G401.6 (cell line): ENCODE data around the gene ARHGEF28.
A peak's percentile ranks its signal among the peaks of the same experiment; 100 is the strongest.

Experiments
- FAIRE-seq: peaks from 2 replicates; lab custom pipeline; 2012; peaks lifted over from hg19 to GRCh38; lab: Jason Lieb, UNC

The ARHGEF28 gene

DNA sequence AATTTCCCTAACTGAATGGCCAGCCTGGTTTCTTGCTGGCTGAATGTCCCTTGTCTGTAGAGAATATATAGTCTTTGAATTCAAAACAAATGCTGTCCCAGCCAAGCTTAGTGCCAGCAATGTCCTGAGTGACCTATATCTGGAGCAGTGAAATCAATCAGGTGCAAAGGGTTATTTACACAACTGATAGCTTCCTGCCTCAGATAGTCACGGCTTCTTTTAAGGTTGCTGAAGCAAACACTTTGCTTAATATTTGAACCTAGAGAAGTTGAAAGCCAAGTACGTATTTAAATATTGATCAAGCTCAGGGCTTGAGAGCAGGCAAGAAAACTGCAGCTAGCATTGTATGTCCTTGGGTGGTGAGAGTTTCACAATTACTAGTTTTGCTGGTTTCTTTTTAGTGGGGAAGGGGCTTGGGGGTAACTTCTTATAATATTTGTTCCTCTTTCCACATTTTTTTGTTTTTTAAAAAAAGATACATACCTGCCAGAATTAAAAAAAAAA lies 2.0 kb upstream of the ARHGEF28 start:
- FAIRE-seq = no peak

DNA sequence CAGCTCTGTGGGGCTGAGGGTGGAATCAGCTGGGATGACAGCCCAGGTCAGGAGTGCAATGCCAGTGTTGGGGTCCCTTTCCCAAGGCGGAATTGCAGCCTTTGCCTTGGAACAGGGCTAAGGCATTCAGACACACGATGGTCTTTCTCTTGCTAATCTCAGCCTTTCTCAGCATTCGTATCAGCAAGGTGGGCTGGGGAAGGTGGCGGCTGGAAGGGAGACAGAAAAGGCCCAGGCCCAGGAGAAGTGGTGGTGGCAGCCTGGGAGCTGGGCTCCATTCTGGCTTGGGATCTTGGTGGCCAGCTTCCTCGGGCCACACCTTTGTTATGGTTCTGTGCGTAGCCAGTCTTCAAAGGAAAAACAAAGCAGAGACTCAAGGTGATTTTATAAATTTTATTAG lies 1.1 kb upstream of the ARHGEF28 start:
- FAIRE-seq = no peak

DNA sequence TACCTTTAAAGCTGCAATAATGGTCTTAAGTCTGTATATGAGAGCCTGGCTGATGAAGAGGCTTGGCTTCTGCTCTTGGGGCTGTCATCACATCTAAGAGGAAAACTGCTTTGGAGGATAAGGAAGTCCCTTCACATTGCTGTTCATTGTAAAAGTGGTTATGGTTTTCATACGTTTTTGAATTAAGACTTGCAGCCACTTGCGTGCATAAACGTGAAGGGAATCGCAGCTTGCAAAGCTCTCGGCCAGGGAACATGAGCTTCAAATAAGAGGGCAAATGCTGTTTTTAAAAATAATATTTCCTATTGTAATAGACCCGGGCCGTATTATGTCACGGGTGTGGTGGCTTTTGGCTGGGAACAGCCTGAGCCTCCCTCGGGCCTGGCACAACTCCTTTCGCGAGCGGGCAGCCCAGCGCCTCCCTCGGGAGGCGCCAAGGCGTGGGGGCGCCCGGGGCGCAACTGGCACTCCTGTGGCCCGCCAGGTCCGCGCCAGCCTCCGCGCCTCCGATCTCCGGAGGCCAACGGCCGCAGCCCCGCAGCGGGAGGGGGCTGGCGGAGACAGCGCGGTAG lies 538 bp upstream of the ARHGEF28 start:
- FAIRE-seq = no peak

DNA sequence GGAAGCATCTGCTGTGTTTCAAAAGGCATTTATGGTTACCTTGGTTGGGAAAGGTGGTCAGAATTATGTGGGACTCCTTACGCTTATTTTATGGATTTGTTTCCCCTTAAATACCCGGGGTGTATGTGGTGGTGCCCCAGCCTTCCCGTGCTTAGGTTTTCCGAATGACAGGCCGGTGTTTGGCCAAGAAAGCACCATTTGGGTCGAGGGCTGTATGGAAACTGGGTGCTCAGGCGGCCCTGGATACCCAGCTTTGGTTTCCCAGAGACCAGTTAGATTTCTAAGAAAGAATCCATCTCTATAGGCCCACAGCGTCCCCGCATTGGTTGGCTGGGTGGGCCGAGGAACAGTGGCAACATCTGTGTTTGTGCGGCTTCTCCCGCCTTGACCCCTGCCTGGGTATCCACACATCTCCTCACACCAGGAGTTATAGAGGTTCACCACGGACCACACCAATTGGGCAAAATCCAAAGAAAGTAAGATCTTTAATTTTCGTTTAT lies 868 bp downstream of the ARHGEF28 start:
- FAIRE-seq = no peak

DNA sequence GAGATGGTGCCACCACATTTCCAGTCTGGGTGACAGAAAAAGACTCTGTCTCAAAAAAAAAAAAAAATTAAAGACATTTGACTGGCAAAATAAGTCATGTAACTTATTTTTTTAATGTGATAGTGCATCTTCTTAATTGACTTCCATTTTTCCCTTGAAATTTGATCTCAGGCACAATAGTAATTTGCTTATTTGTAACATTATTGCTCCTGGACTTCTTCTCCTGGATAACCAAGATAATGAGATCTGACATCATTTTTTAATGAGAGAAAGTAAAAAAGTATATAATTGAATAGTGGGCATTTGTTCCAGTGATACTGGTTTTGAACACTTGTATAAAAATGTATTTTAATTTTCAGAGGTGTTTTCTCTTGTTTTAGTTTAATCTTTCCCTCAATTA lies 3.5 kb downstream of the ARHGEF28 start:
- no peak for FAIRE-seq

DNA sequence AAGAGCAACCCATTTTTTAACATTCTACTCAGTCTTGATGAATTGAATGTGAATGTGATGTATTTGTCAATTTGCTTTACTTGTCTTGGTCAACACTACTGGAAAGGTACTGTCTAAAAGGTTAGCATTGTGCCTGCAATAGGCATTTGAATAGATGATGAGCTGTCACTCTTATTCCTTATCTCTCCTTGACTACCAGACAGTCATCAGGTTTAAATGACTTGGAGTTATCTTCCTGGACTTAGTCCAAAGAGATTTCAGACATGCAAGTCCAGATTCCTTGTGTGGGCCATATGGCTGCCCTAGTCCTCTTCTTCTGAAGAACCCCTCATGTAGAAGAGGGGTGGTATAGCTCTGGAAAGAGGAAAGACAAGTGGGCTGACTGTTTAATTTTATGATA lies 4.8 kb downstream of the ARHGEF28 start:
- no peak for FAIRE-seq

DNA sequence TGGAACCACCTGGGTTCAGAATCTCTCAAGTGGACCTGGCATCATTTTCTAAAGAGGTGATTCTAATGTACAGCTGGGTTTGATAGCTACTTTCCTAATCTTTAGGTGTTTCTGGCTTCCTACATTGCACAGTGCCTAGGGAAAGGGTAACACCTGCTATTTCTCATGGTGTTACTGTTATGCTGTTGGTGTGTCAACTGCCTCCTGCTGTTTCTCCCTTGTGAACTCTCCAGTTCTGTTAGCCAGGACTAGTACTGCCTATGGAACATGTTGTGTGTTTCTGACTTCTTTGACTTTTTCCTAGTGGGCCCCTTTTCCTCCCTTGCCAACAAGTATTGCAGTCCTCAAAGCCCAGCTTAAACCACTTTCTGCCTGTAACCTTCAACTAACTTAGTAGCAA lies 5.5 kb downstream of the ARHGEF28 start:
- FAIRE-seq = no peak

DNA sequence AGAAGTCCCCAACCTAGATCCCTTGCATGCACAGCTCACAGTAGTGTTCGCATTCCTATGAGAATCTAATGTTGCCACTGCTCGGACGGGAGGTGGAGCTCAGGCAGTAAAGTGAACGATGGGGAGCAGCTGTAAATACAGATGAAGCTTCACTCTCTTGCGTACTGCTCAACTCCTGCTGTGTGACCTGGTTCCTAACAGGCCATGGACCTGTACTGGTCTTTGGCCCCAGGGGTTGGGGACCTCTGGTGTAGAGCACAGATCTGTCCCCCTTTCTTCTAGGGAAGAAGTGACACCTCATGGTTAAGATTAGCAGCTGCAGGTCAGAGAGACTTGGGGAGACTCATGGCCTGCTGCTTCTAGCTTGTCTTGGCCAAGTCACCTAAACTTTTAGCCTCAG lies 7.1 kb downstream of the ARHGEF28 start:
- no peak for FAIRE-seq

DNA sequence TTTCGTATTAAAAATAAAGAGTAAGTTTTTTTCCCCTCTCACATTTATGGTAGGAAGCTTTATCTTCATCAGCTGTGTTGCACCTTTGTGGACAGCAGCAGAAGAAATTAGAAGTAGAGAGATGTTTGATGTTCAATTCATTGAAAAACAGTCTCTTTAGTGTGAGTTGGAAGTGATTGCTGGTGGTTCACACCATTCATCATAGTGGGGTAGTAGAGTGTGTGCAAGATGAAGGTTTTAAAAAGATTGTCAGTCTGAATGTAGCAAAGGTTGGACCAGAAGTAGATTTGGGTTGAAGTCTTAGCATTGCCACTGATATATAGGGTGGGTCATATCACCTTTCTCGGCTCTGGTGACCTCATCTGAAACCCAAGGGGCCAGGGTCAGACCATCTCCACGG lies 10.4 kb downstream of the ARHGEF28 start:
- FAIRE-seq = no peak

DNA sequence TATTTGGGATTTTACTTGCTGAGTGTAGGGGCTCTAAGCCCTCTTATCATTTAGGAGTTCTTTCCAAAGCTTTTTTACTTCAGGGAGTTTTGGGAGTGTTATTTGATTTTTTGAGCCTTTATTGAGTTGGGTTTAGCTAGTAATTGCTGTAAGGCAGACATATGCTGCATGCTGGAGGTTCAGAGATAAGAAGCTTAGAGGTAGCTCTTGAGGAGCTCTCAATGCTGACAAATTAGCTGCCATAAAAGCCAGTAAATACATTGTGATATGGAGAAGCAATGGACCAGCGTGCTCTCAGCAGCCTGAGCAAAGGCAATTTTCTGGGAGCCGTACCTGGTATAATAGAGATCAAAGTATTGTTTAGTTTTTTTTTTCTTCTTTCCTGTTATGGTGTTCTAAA lies 11.6 kb downstream of the ARHGEF28 start:
- FAIRE-seq = no peak

DNA sequence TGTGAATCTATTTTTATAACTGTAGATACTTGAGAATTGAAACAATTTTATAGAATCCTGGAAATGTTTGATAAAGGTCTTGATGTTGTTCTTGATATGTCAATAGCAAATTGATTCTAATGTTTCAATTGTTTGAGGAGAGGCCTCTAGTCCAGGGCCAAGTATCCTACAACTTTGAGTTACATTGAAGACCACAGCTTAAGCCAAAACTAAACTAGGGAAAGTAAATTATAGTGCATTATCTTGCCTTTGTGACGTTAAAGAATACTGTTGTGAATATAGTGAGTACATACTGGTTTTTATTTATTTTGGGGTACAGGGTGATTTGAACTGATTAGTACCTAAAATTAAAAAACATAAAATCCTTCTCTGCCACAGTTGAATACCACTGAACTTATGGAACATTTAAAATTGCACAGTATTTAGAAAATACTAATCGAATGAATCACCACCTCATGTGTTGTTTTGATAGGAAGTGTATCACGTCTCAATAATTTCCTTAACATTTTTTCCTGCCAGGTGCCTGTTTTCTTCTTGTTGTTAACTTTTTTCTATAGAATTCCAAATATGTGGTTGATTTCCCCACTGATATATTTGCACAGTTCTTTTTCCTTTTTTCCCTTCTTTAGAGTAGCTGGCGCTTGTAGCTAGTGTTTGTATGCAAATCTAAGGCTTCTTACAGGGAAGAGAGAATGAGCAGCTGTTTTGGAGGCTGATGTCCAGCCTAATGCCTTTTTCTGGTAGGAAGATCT lies 12.5 kb downstream of the ARHGEF28 start:
- FAIRE-seq = peak; percentile 90

DNA sequence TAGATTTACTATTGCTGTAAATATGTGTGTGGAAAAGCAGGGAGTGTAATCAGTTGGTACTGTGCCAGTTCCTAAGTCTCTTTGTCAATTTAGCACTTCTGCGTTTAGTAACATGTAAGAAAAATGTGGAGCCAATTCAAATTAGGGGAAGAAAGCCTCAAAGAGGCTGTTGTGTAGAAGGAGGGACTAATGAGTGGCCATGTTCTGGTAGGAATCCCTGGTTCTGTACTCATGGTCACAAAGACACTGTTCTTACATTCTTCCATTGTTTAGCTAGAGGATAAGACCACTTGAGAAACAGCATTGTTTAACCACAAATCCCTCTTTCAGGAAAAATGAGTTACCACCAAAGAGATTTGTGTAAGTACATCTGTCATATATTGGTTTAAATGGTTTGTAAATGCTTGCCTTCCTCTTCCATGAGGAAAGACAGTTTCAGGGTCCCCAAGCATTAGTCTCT lies 14.9 kb downstream of the ARHGEF28 start:
- FAIRE-seq = no peak

DNA sequence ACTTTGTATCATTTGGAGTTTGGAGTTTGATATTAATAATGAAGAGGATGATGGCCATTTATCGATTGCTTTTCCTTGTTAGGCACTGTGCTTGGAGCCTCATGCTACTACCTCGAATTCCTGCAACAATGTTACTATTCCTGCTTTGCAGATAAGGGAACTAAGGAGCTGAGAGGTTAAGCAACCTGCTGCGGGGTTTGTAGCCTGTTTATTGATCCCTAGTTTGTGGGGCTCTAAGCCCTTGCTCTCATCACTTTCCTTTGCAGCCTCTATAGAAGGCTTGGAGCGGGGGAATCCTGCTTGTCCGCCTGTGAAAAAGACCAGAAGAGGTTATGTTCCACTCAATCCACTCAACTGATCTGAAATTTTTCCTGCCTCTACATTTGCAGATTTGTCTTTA lies 15.8 kb downstream of the ARHGEF28 start:
- no peak for FAIRE-seq

DNA sequence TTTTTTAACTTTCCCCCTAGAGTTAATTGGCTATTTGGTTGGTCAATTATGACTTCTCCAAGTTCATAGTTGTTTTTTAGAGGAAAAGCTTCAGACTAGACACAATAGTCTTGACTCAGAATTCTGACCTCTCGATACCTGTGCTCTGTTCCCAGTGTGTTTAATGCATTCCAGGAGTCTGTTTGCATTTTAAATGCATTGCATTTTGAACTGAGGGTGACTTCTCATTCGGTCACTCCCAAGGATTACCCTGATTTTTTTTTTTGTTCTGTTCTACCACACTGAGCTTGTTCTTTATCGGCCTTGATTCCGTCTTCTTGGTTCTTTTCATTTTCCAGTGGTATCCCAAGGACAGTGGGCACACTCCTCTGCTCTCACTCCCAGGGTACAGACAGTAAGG lies 16.3 kb downstream of the ARHGEF28 start:
- FAIRE-seq = no peak

DNA sequence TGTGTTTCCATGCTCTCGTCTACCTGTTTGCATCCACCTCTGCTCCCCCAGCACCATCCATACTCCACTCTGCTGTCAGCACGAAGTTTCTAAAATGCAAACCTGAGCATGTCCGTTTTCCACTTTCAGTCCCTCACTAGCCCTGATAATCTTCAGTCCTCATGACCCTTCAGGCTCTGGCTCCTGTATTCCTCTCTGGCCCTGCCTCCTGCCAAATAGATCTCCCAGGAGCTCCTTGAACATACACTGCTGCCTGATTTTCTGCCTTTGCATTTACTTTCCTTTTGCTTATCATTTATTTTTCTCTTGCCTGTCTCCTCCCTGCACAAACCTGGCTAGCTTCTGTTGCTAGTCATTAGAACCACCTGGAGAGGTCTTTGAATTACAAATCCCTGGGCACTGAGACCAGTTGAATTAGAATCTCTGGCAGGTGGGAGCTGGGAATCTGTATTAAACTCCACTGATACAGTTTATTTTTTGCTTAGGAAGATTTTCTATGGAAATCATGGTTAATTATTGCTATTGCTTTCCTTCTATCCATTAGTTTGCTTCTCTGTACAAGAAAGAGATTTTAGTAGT lies 18.5 kb downstream of the ARHGEF28 start:
- FAIRE-seq = no peak

DNA sequence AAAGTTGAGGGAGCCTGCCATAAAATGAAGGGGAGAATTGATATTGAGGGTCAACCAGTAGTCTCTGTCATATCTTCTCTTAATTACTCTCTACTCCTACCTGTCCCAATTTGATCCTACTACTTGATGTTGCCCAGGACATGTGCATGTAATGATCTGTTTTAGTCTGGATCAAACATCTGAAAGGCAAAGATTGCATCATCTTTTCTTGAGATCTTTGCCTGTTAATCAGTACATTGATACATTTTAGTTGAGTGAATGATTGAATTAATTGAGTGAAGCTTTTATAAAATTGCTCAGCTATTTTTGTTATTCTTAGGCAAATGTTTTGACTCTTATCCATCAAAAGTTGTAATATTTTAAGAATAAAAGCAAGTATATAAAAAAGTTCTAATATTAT lies 21.7 kb downstream of the ARHGEF28 start:
- FAIRE-seq = no peak

DNA sequence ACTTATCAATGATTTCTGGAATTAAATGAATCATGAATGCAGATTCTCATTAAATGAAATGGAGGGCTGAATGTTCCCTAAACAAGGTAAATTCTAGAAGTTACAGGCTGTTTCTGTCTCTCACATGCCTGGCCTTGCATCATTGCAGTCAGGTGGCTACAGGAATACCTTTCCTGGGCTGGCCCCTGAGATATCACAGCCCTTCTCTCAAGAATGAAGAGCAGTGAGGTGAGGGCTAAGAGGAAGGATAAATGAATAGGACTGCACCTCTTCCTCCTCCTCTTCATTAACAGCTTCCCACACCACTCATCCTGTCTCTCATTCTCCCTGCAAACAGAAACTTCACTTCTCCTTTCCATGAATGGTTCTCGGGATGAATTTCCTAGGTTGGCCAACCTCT lies 22.5 kb downstream of the ARHGEF28 start:
- no peak for FAIRE-seq

DNA sequence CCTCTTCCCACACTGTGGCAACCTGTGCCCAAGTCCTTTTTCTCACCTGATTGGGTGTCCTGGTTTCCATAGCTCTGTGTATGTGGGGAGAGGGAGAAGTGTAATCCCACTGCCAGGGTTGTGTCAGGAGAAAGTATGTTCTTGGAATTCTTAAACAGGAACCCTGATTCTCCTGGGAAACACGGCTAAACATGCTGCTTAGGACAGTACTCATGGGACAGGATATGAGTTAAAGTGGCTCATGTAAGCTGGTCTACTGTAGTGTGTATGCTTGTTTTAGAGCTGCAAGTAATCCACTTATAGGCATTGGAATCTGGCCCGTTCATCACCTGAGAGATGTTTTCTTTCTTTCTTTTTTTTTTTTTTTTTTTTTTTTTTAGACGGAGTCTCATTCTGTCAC lies 23.9 kb downstream of the ARHGEF28 start:
- FAIRE-seq = no peak

DNA sequence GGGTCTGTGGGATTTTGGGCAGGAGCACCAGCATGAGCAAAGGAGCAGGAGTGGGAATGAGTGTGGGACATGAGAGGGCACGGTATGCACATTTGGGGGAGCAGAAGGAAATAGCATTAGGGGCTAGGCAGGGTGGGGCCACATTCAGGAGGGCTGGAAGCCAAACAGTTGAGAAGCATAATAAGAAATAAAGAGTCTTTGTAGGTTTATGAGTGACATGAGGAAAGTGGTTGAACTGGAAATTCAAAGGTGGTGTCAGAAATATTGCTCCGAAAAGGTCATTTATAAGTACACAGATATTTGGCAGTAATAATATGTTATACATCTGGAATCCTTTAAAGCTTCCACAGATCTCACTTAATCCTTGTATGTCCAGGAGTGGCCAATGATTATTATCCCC lies 26.4 kb downstream of the ARHGEF28 start:
- no peak for FAIRE-seq

DNA sequence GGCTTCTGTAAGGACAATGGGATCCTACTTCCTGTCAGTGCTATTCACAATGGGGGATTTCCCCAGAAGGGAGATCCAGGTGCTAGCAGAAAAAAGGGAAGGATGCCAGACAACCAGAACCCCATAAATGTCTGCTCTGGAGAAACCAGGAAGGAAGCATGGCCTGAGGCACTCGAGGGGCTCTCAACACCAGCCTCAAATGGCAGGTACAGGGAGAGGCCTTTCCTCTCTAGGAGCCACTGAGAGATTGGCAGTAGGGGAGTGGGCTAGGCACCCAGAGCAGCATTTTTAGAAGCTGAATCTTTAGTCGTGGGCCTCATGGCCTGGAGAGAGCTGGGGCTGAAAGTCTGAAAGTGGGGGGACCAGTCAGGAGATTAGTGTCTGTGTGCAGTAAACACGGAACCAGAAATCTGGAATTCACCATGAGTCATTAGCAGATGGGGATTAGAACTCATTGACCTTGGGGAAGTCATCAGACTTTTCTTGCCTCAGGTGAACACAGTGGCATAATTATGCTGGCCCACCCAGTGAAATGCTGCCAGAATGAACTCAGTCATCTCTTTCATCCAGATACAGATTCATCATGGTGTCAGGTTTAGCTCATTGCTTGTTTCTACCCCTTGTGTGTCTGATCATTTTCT lies 28.3 kb downstream of the ARHGEF28 start:
- FAIRE-seq = no peak

DNA sequence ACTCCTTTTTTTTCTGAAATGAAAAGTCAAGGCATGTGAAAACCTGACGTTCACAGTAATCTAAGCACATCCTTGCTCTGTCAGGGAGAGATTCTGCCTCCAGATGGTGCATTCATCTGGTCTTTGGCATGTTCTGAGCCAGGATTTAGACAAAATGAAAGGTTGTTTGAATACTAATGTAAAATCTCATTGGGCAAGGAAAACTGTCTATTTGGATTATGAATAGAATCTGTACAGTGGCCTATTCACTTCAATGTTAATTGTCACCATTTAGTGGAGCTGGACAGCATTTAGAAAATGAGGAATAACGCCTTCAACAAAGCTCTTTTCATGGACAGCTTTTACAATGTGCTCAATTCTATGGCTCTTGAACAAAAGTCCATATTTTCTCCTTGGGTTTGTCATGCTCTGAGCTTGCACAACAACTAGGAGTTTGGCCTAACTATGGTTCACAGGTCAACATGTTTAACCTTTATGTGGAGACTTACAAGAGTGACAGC lies 28.9 kb downstream of the ARHGEF28 start:
- no peak for FAIRE-seq

DNA sequence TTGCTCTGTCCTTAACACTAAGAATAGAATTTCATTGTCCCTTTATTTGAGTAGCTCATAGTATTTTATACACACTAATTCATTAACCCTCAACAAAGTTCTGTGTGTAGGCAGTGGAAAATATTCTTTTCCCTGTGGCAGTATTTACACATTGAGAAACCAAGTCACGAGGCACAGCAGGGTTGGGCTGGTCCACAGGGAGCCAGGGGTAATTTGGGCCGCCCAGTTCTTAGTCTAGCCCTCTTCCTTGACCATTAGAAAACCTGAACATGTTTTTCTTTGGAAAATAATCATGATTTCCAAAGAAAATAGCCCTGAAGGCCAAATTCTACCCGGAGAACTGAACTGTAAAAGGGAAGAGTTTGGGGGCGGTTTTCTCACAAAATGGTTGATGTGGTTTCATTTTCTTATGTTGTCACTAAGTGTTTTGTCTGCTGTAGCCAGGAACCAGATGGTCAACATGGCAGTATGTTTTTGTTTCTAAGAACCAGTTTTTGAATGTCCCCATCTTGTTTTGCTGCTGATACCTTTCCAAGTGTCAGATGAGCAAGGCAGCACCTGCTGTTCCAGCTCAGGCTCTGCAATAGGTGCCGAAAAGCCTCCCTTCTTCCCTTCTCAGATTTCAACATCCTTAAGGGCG lies 29.6 kb downstream of the ARHGEF28 start:
- FAIRE-seq = no peak
